Liver (tissue), 9 donors: ENCODE data around the gene CFAP97D2. TPM values are rescaled to one million over a fixed set of nuclear protein-coding genes. Genes with fewer than 3 reads are reported as not detected.

ENCODE experiments used
- DNase-seq: peaks from one replicate; pipeline ENCODE4 v3.0.0-alpha.2; 2017; ENCODE audit warnings: low spot score
- H3K27ac ChIP-seq, 2 donors: one replicate each; pipeline ENCODE4 v1.7.0; 2013; ENCODE audit warnings: inconsistent platforms in 2 of 2, low read length in 2 of 2, control low read depth in 1 of 2, low read depth in 1 of 2, mild to moderate bottlenecking in 1 of 2
- H3K27me3 ChIP-seq, 4 donors: one replicate each; pipeline versions ENCODE4 v1.6.1 to v1.7.0; 2013; ENCODE audit warnings: low read length in 3 of 4, inconsistent platforms in 1 of 4, mild to moderate bottlenecking in 1 of 4, moderate library complexity in 1 of 4; ENCODE audit not compliant: control insufficient read depth in 4 of 4, insufficient read depth in 4 of 4
- H3K36me3 ChIP-seq, 4 donors: one replicate each; pipeline versions ENCODE4 v1.6.1 to v1.7.0; 2013; ENCODE audit warnings: low read length in 3 of 4, mild to moderate bottlenecking in 3 of 4, low read depth in 1 of 4, moderate library complexity in 1 of 4; ENCODE audit not compliant: control insufficient read depth in 4 of 4, insufficient read depth in 3 of 4
- H3K4me1 ChIP-seq, 4 donors: one replicate each; pipeline versions ENCODE4 v1.6.1 to v1.7.0; 2013; ENCODE audit warnings: low read length in 3 of 4, mild to moderate bottlenecking in 3 of 4, moderate library complexity in 1 of 4; ENCODE audit not compliant: control insufficient read depth in 4 of 4, insufficient read depth in 4 of 4
- H3K4me3 ChIP-seq, 3 donors: one replicate each; pipeline versions ENCODE4 v1.6.1 to v1.7.0; 2013; ENCODE audit warnings: low read length in 3 of 3, control low read depth in 1 of 3, low read depth in 1 of 3, mild to moderate bottlenecking in 1 of 3
- H3K9ac ChIP-seq, 2 donors: one replicate each; pipeline ENCODE4 v1.7.0; 2013; ENCODE audit warnings: low read length in 2 of 2, mild to moderate bottlenecking in 2 of 2, moderate library complexity in 2 of 2, control low read depth in 1 of 2, low read depth in 1 of 2
- H3K9me3 ChIP-seq, 4 donors: one replicate each; pipeline versions ENCODE4 v1.6.1 to v1.7.0; 2013; ENCODE audit warnings: low read length in 3 of 4; ENCODE audit not compliant: control insufficient read depth in 4 of 4
- EGR1 ChIP-seq, 2 donors: IDR thresholded peaks; 2 replicates each; pipeline ENCODE4 v1.6.1; 2016 to 2018; ENCODE audit warnings: antibody characterized with exemption in 2 of 2, low read depth in 2 of 2
- FOXA1 ChIP-seq: IDR thresholded peaks from 2 replicates; pipeline ENCODE4 v1.6.1; 2016; ENCODE audit warnings: antibody characterized with exemption
- FOXA2 ChIP-seq: IDR thresholded peaks from 2 replicates; pipeline ENCODE4 v1.6.1; 2016; ENCODE audit warnings: antibody characterized with exemption
- GABPA ChIP-seq, 2 donors: IDR thresholded peaks in 1 of 2; conservative IDR thresholded peaks in 1 of 2; 2 replicates each; pipeline ENCODE4 v1.6.1; 2016; ENCODE audit warnings: antibody characterized with exemption in 2 of 2, mild to moderate bottlenecking in 1 of 2, moderate library complexity in 1 of 2
- HNF4A ChIP-seq, 2 donors: conservative IDR thresholded peaks; 2 replicates each; pipeline ENCODE4 v1.6.1; 2016; ENCODE audit warnings: antibody characterized with exemption in 2 of 2, mild to moderate bottlenecking in 2 of 2
- HNF4G ChIP-seq: IDR thresholded peaks from 2 replicates; pipeline ENCODE4 v1.6.1; 2016; ENCODE audit warnings: antibody characterized with exemption
- JUND ChIP-seq, 2 donors: IDR thresholded peaks; 2 replicates each; pipeline ENCODE4 v1.6.1; 2016; ENCODE audit warnings: antibody characterized with exemption in 2 of 2
- MAX ChIP-seq: IDR thresholded peaks from 2 replicates; pipeline ENCODE4 v1.6.1; 2016; ENCODE audit warnings: antibody characterized with exemption
- NR2F2 ChIP-seq: IDR thresholded peaks from 2 replicates; pipeline ENCODE4 v1.6.1; 2016; ENCODE audit warnings: antibody characterized with exemption
- RAD21 ChIP-seq, 2 donors: IDR thresholded peaks; 2 replicates each; pipeline ENCODE4 v1.6.1; 2016; ENCODE audit warnings: antibody characterized with exemption in 2 of 2, mild to moderate bottlenecking in 2 of 2
- REST ChIP-seq: IDR thresholded peaks from 2 replicates; pipeline ENCODE4 v1.6.1; 2016; ENCODE audit warnings: antibody characterized with exemption, mild to moderate bottlenecking
- RXRA ChIP-seq, 2 donors: IDR thresholded peaks; 2 replicates each; pipeline ENCODE4 v1.6.1; 2017 to 2018; ENCODE audit warnings: antibody characterized with exemption in 2 of 2, mild to moderate bottlenecking in 1 of 2
- SP1 ChIP-seq: IDR thresholded peaks from 2 replicates; pipeline ENCODE4 v1.6.1; 2018; ENCODE audit warnings: antibody characterized with exemption, mild to moderate bottlenecking
- TAF1 ChIP-seq: conservative IDR thresholded peaks from 2 replicates; pipeline ENCODE4 v1.6.1; 2016; ENCODE audit warnings: antibody characterized with exemption, mild to moderate bottlenecking
- YY1 ChIP-seq: IDR thresholded peaks from 2 replicates; pipeline ENCODE4 v1.6.1; 2016; ENCODE audit warnings: antibody characterized with exemption, mild to moderate bottlenecking
- WGBS: extraction: QIAGEN DNeasy Blood & Tissue Kit; methylation state at CpG from one replicate; pipeline ENCODE4 v1.1.7; 2013; 5-methylcytosine and 5-hydroxymethylcytosine counted together
- polyA plus RNA-seq, 2 donors: library from polyadenylated mRNA; stranded (reverse) in 1 of 2; unstranded in 1 of 2; fragments of 200-250 nt in 1 of 2; fragments of >200 nt in 1 of 2; fragmentation: Nextera tagmentation in 1 of 2; extraction: Ambion mirVana in 1 of 2; gene quantifications; one replicate each; pipeline versions ENCODE4 v1.2.1 to v1.2.3, GENCODE V29; 2013 to 2015
- total RNA-seq, 2 donors: library from RNA; depleted of rRNA; stranded (reverse); fragments of >200 nt; gene quantifications; one replicate each; pipeline ENCODE4 v1.2.3, GENCODE V29; 2014
- TF ChIP-seq, protein P1 (sequence below): IDR thresholded peaks from 2 replicates; pipeline ENCODE4 v1.6.1; 2016; ENCODE audit warnings: antibody characterized with exemption
- TF ChIP-seq, protein P2 (sequence below): fragments of 150-350 bp; IDR thresholded peaks from 2 replicates; pipeline ENCODE4 v1.5.1; 2017; ENCODE audit warnings: improper control_type of control experiment, low read depth, low read length; ENCODE audit not compliant: missing input control
- TF ChIP-seq, protein P3 (sequence below): IDR thresholded peaks from 2 replicates; pipeline ENCODE4 v1.6.1; 2016; ENCODE audit warnings: antibody characterized with exemption
- donor health status: healthy.
- donor health status: healthy.
- donor health status: healthy.
- donor health status: healthy.
- donor health status: healthy.

The CFAP97D2 gene
- total and polyA plus RNA-seq, 4 donors: not detected

- H3K4me3 ChIP-seq: no peak overlapping the region
- no peak overlapping the region for H3K9ac ChIP-seq
- H3K36me3 ChIP-seq: no peaks in the 10 kb centered on the region
- 89% methylated on average over 15 of the region's 15 CpGs for WGBS
- no peaks in the 10 kb centered on the region for H3K9me3 ChIP-seq
- H3K27ac ChIP-seq: no peak overlapping the region
- TF ChIP-seq GABPA (IDR thresholded peaks at IDR 0.05 in 1 of 2, conservative IDR thresholded peaks at IDR 0.05 in 1 of 2): no peak
- TF ChIP-seq RAD21 (IDR thresholded peaks at IDR 0.05): no peak
- no peak for TF ChIP-seq YY1
- TF ChIP-seq FOXA2: no peak
- TF ChIP-seq, protein P1, sequence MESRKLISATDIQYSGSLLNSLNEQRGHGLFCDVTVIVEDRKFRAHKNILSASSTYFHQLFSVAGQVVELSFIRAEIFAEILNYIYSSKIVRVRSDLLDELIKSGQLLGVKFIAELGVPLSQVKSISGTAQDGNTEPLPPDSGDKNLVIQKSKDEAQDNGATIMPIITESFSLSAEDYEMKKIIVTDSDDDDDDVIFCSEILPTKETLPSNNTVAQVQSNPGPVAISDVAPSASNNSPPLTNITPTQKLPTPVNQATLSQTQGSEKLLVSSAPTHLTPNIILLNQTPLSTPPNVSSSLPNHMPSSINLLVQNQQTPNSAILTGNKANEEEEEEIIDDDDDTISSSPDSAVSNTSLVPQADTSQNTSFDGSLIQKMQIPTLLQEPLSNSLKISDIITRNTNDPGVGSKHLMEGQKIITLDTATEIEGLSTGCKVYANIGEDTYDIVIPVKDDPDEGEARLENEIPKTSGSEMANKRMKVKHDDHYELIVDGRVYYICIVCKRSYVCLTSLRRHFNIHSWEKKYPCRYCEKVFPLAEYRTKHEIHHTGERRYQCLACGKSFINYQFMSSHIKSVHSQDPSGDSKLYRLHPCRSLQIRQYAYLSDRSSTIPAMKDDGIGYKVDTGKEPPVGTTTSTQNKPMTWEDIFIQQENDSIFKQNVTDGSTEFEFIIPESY: no peak
- TF ChIP-seq JUND (IDR thresholded peaks at IDR 0.05): no peak
- no peak for TF ChIP-seq FOXA1
- no peak for TF ChIP-seq EGR1 (IDR thresholded peaks at IDR 0.05; ENCODE audit: low read depth in 2 of 2)
- TF ChIP-seq, protein P2, sequence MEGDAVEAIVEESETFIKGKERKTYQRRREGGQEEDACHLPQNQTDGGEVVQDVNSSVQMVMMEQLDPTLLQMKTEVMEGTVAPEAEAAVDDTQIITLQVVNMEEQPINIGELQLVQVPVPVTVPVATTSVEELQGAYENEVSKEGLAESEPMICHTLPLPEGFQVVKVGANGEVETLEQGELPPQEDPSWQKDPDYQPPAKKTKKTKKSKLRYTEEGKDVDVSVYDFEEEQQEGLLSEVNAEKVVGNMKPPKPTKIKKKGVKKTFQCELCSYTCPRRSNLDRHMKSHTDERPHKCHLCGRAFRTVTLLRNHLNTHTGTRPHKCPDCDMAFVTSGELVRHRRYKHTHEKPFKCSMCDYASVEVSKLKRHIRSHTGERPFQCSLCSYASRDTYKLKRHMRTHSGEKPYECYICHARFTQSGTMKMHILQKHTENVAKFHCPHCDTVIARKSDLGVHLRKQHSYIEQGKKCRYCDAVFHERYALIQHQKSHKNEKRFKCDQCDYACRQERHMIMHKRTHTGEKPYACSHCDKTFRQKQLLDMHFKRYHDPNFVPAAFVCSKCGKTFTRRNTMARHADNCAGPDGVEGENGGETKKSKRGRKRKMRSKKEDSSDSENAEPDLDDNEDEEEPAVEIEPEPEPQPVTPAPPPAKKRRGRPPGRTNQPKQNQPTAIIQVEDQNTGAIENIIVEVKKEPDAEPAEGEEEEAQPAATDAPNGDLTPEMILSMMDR: no peak
- no peak for TF ChIP-seq NR2F2
- TF ChIP-seq RXRA (IDR thresholded peaks at IDR 0.05): no peak
- no peak for TF ChIP-seq TAF1
- no peak for TF ChIP-seq MAX
- TF ChIP-seq, protein P3, sequence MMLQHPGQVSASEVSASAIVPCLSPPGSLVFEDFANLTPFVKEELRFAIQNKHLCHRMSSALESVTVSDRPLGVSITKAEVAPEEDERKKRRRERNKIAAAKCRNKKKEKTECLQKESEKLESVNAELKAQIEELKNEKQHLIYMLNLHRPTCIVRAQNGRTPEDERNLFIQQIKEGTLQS: no peak
- no peak for TF ChIP-seq SP1
- TF ChIP-seq REST: no peak
- no peak for TF ChIP-seq HNF4G
- no peak for TF ChIP-seq HNF4A (conservative IDR thresholded peaks at IDR 0.05)
- H3K27me3 ChIP-seq: no peaks in the 10 kb centered on the region
- no peak for DNase-seq
- peaks cover 2 to 14% (median 8%) of the 10 kb centered on the region in 4 donors for H3K4me1 ChIP-seq
Measured at GRCh38 chr13:114135731-114136171, 43.3 kb upstream of the CFAP97D2 start.
